ENCODE data around the gene EID3. TPM values are rescaled to one million over a fixed set of nuclear protein-coding genes. Genes with fewer than 3 reads are reported as not detected.

EID3 gene
- total RNA-seq, 1 experiment from 2014 or later, result 3.2 TPM

DNA sequence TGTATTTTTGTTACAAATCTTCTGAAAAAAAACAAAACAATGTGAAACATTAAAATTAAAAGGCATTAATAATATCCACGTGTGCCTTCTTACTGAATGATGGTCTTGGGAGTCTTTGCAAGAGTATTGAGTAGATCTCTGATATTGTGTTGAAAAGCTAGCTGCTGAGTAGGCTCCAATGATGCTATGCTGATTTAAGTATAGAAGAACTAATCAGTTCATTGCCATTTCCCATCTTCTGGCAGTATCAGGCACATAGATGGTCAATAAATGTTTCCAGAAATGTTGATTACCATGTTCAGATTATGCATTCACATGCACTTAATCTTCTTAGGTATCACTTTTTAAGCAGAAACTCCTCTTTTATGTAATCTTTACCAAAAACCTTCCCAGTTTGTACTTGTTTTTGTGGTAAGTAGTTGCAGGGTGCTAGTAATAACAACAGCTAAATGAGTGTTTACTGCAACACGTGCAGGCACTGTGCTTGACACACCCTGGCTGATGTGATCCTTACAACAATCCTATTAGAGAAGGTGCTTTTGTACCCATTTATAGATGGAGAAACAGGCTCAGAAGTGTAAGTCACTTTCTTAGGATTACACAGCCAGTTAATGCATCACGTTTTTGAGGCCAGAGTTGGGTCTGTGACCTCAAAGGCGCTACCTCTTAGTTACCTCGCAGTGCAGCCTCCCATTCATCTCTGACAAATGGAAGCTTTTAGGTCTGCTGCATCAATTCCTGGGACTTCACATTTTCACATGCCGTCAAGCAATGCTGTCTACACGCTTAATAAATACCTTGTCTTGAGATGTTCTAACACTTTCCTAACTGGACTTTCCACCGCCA, 46.9 kb downstream of the EID3 start:
- Mint-ChIP-seq H3K27me3 (ENCODE audit: low read depth) (no peaks in the 10 kb centered on the region), H3K36me3 (peaks cover 27% of the 10 kb centered on the region), H3K4me3 (no peak overlapping the region), H3K4me1 (peaks cover 24% of the 10 kb centered on the region), H3K9me3 (no peaks in the 10 kb centered on the region), H3K27ac (peak overlapping the region; percentile 92)
- no peak for ATAC-seq
- CTCF ChIA-PET, result interaction anchor here (0.9 to 1.8 kb wide), 3 partner anchors 8 to 134 kb away, joined by 3 to 7 read pairs (median 3); no protein-coding TSS in a partner anchor
- DNase-seq (ENCODE audit: low spot score), result no peak
- POLR2A ChIA-PET, result interaction anchor here (0.8 kb wide), 1 partner anchor 63 kb away, joined by 3 read pairs; no protein-coding TSS in a partner anchor
- TF ChIP-seq JUN (CRISPR knock-in tag; IDR thresholded peaks at IDR 0.05) (no peak), TEAD1 (CRISPR knock-in tag; IDR thresholded peaks at IDR 0.05) (no peak), GRHL2 (CRISPR knock-in tag; IDR thresholded peaks at IDR 0.05; ENCODE audit: insufficient replicate concordance, severe bottlenecking) (no peak), ZNF138 (CRISPR knock-in tag; conservative IDR thresholded peaks at IDR 0.05) (no peak), NFATC4 (CRISPR knock-in tag; IDR thresholded peaks at IDR 0.05) (no peak), ELF4 (CRISPR knock-in tag; IDR thresholded peaks at IDR 0.05; ENCODE audit: low read depth) (no peak), PRRX2 (CRISPR knock-in tag; IDR thresholded peaks at IDR 0.05) (no peak), ZNF232 (CRISPR knock-in tag; IDR thresholded peaks at IDR 0.05) (no peak)
- TF ChIP-seq, protein P1, sequence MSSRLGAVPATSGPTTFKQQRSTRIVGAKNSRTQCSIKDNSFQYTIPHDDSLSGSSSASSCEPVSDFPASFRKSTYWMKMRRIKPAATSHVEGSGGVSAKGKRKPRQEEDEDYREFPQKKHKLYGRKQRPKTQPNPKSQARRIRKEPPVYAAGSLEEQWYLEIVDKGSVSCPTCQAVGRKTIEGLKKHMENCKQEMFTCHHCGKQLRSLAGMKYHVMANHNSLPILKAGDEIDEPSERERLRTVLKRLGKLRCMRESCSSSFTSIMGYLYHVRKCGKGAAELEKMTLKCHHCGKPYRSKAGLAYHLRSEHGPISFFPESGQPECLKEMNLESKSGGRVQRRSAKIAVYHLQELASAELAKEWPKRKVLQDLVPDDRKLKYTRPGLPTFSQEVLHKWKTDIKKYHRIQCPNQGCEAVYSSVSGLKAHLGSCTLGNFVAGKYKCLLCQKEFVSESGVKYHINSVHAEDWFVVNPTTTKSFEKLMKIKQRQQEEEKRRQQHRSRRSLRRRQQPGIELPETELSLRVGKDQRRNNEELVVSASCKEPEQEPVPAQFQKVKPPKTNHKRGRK (CRISPR knock-in tag; IDR thresholded peaks at IDR 0.05; ENCODE audit: borderline replicate concordance), result no peak
- TF ChIP-seq, protein P2, sequence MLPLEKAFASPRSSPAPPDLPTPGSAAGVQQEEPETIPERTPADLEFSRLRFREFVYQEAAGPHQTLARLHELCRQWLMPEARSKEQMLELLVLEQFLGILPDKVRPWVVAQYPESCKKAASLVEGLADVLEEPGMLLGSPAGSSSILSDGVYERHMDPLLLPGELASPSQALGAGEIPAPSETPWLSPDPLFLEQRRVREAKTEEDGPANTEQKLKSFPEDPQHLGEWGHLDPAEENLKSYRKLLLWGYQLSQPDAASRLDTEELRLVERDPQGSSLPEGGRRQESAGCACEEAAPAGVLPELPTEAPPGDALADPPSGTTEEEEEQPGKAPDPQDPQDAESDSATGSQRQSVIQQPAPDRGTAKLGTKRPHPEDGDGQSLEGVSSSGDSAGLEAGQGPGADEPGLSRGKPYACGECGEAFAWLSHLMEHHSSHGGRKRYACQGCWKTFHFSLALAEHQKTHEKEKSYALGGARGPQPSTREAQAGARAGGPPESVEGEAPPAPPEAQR (CRISPR knock-in tag; IDR thresholded peaks at IDR 0.05), result no peak

DNA sequence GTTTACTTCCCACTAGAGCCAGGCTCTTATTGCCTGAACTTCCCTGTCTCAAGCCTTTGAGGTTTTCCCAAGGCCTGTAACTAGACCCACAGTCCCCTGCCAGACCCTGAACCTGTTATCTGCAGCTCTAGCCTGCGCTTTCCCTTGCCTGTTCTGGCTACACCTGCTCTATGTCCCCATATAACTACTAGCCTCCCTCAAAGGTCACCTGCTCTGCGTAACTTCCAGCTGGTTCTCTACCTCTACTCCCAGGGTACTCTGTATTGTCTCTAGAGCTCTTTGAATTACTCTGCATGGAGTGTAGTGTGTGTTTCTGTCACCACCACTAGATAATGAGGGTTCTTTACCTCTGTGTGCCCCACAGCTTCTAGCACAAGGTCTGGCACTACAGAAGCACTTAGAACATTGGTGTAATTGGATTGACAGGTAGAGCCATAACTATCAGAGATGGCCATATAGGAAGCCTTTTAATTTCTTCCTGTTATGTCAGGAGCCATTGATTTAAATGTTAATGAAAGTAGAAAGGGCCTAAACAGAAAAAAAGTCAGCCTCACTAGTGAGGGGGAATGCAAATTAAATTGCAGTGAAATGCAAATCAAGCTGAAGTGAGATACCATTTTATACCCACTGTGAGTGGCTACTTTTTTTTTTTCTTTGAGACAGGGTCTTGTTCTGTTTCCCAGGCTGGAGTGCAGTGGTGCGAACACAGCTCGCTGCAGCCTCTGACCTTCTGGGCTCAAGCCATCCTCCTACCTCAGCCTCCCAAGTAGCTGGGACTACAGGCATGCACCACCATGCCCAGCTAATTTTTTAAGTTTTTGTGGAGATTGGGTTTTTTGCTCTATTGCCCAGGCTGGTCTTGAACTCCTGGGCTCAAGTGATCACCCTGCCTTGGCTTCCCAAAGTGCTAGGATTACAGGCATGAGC, 47.8 kb downstream of the EID3 start:
- Mint-ChIP-seq H3K9me3 (no peaks in the 10 kb centered on the region), H3K27ac (peak overlapping the region; percentile 92), H3K27me3 (ENCODE audit: low read depth) (no peaks in the 10 kb centered on the region), H3K36me3 (peaks cover 25% of the 10 kb centered on the region), H3K4me3 (no peak overlapping the region), H3K4me1 (peaks cover 24% of the 10 kb centered on the region)
- TF ChIP-seq ZNF671 (CRISPR knock-in tag; IDR thresholded peaks at IDR 0.05), result no peak
- peak; percentile 88 for TF ChIP-seq ZNF121 (CRISPR knock-in tag; IDR thresholded peaks at IDR 0.05)
- TF ChIP-seq NR2C2 (CRISPR knock-in tag; IDR thresholded peaks at IDR 0.05), result no peak
- DNase-seq (ENCODE audit: low spot score), result no peak
- ATAC-seq, result peak; percentile 80
- CTCF ChIA-PET, result interaction anchor here (0.9 to 1.8 kb wide), 4 partner anchors 9 to 213 kb away, joined by 3 to 7 read pairs (median 3); no protein-coding TSS in a partner anchor
- POLR2A ChIA-PET, result interaction anchor here (0.8 kb wide), 1 partner anchor 64 kb away, joined by 3 read pairs; no protein-coding TSS in a partner anchor

DNA sequence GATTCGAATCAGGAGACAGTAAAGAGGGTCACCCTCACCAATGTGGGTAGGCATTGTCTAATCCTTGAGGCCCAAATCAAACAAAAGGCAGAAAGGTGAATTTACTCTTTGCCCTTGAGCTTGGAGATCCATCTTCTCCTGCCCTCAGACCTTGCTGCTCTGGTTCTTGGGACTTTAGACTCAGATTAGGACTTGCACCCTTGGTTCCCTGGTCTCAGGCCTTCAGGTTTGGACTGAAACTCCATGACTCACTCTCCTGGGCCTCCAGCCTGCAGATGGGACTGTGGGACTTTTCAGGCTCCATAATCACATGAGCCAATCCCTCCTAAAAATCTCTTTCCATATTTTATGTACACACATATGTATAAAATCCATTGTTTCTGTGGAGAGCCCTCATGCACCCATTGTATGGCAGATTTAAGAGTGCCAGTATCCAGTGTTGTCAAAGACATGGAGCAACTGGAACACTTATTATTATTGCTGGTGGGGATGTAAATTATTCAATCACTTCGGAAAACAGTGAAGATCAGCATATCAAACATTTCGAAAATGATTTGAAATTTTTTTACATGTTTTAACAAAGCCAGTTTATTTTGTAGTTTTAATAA, 48.7 kb downstream of the EID3 start:
- no peak overlapping the region for H3K27ac Mint-ChIP-seq
- H3K4me3 Mint-ChIP-seq, result no peak overlapping the region
- no peak for DNase-seq (ENCODE audit: low spot score)
- H3K27me3 Mint-ChIP-seq (ENCODE audit: low read depth), result no peaks in the 10 kb centered on the region
- CTCF ChIA-PET, result interaction anchor here (0.8 to 1.8 kb wide), 4 partner anchors 10 to 214 kb away, joined by 3 to 7 read pairs (median 4); no protein-coding TSS in a partner anchor
- peaks cover 25% of the 10 kb centered on the region for H3K36me3 Mint-ChIP-seq
- peaks cover 24% of the 10 kb centered on the region for H3K4me1 Mint-ChIP-seq
- H3K9me3 Mint-ChIP-seq, result no peaks in the 10 kb centered on the region
- TF ChIP-seq ZNF416 (CRISPR knock-in tag; IDR thresholded peaks at IDR 0.05) (no peak), ATF1 (CRISPR knock-in tag; IDR thresholded peaks at IDR 0.05) (no peak), ESRRA (CRISPR knock-in tag; IDR thresholded peaks at IDR 0.05; ENCODE audit: borderline replicate concordance) (no peak), TP53 (CRISPR knock-in tag; IDR thresholded peaks at IDR 0.05) (no peak), SMAD4 (CRISPR knock-in tag; IDR thresholded peaks at IDR 0.05) (no peak), IRF2 (CRISPR knock-in tag; IDR thresholded peaks at IDR 0.05; ENCODE audit: borderline replicate concordance, low read depth) (no peak), MXD4 (CRISPR knock-in tag; IDR thresholded peaks at IDR 0.05; ENCODE audit: borderline replicate concordance) (no peak)
- POLR2A ChIA-PET, result no interaction called here
- no peak for ATAC-seq

Data from WTC11 (cell line).